CD14-positive monocyte (primary cell): ENCODE data around the gene DUSP12. TPM values are rescaled to one million over a fixed set of nuclear protein-coding genes. Genes with fewer than 3 reads are reported as not detected.

Experiments
- DNase-seq, 3 donors: peaks; one replicate each; pipeline ENCODE4 v3.0.0-alpha.2; 2011 to 2022
- H2AFZ ChIP-seq: 2 replicates; pipeline ENCODE4 v1.6.0; 2012; ENCODE audit warnings: mild to moderate bottlenecking, low read depth, low read length, inconsistent platforms; ENCODE audit not compliant: insufficient read depth, poor library complexity, severe bottlenecking
- H3K27ac ChIP-seq, 2 donors: 1 replicate in 1 of 2; 2 replicates in 1 of 2; pipeline ENCODE4 v1.5.1; 2012 to 2013; ENCODE audit warnings: low read length in 2 of 2, control low read depth in 1 of 2, inconsistent platforms in 1 of 2, low read depth in 1 of 2, mild to moderate bottlenecking in 1 of 2
- H3K27me3 ChIP-seq, 2 donors: one replicate each; pipeline versions ENCODE4 v1.6.0 to v1.6.1; 2011 to 2013; ENCODE audit warnings: low read length in 2 of 2; ENCODE audit not compliant: control insufficient read depth in 2 of 2, insufficient read depth in 2 of 2
- H3K36me3 ChIP-seq, 2 donors: replicated peaks in 1 of 2; 1 replicate in 1 of 2; 2 replicates in 1 of 2; pipeline versions ENCODE4 v1.5.1 to v1.6.1; 2012 to 2013; ENCODE audit warnings: low read length in 2 of 2, control low read depth in 1 of 2, inconsistent platforms in 1 of 2, mild to moderate bottlenecking in 1 of 2; ENCODE audit not compliant: insufficient read depth in 2 of 2, control insufficient read depth in 1 of 2
- H3K4me1 ChIP-seq, 2 donors: 1 replicate in 1 of 2; 2 replicates in 1 of 2; pipeline versions ENCODE4 v1.5.1 to v1.6.1; 2012 to 2013; ENCODE audit warnings: low read length in 2 of 2, control low read depth in 1 of 2, inconsistent platforms in 1 of 2, mild to moderate bottlenecking in 1 of 2, moderate library complexity in 1 of 2; ENCODE audit not compliant: insufficient read depth in 2 of 2, control insufficient read depth in 1 of 2
- H3K4me2 ChIP-seq: replicated peaks from 2 replicates; pipeline ENCODE3; 2012; ENCODE audit warnings: low read length, moderate library complexity, mild to moderate bottlenecking; ENCODE audit not compliant: poor library complexity, severe bottlenecking; ENCODE audit errors: extremely low read depth
- H3K4me3 ChIP-seq, 3 experiments: fragments of 200-600 bp in 1 of 3; sonication (generic) in 1 of 3; replicated peaks in 1 of 3; 1 replicate in 2 of 3; 2 replicates in 1 of 3; pipeline ENCODE4 v1.5.1; 2011 to 2013; ENCODE audit warnings: low read length in 3 of 3, mild to moderate bottlenecking in 3 of 3, control low read depth in 2 of 3, low read depth in 2 of 3, inconsistent platforms in 1 of 3, moderate library complexity in 1 of 3
- H3K79me2 ChIP-seq: 2 replicates; pipeline ENCODE4 v1.6.0; 2012; ENCODE audit warnings: mild to moderate bottlenecking, control low read depth, inconsistent platforms, low read length, moderate library complexity; ENCODE audit not compliant: insufficient read depth
- H3K9ac ChIP-seq: 2 replicates; pipeline ENCODE4 v1.6.0; 2017; ENCODE audit warnings: low read length, mild to moderate bottlenecking; ENCODE audit not compliant: insufficient read depth, poor library complexity, severe bottlenecking
- H3K9me3 ChIP-seq, 2 donors: replicated peaks in 1 of 2; 1 replicate in 1 of 2; 2 replicates in 1 of 2; pipeline versions ENCODE4 v1.5.1 to v1.6.1; 2012 to 2013; ENCODE audit warnings: low read length in 2 of 2, control low read depth in 1 of 2; ENCODE audit not compliant: control insufficient read depth in 1 of 2, insufficient read depth in 1 of 2
- H4K20me1 ChIP-seq: 2 replicates; pipeline ENCODE4 v1.6.0; 2012; ENCODE audit warnings: mild to moderate bottlenecking, low read length, control low read depth, moderate library complexity; ENCODE audit not compliant: insufficient read depth
- H3K27ac Mint-ChIP-seq, 7 donors: one replicate each; pipeline ENCODE4 v1.8.0; 2020; ENCODE audit warnings: mild to moderate bottlenecking in 7 of 7, mixed read lengths in 7 of 7, moderate library complexity in 6 of 7, inconsistent platforms in 2 of 7
- H3K27me3 Mint-ChIP-seq, 3 donors: one replicate each; pipeline ENCODE4 v1.8.0; 2021 to 2022; ENCODE audit warnings: low read depth in 3 of 3, mild to moderate bottlenecking in 3 of 3, mixed read lengths in 3 of 3, moderate library complexity in 3 of 3, inconsistent platforms in 1 of 3
- H3K36me3 Mint-ChIP-seq, 2 donors: one replicate each; pipeline ENCODE4 v1.8.0; 2020; ENCODE audit warnings: mixed read lengths in 2 of 2, inconsistent platforms in 1 of 2, mild to moderate bottlenecking in 1 of 2
- H3K4me1 Mint-ChIP-seq: one replicate; pipeline ENCODE4 v1.8.0; 2020; ENCODE audit warnings: mild to moderate bottlenecking, mixed read lengths
- H3K4me3 Mint-ChIP-seq, 2 donors: one replicate each; pipeline ENCODE4 v1.8.0; 2020; ENCODE audit warnings: mild to moderate bottlenecking in 2 of 2, mixed read lengths in 2 of 2, moderate library complexity in 1 of 2
- H3K9me3 Mint-ChIP-seq, 7 donors: one replicate each; pipeline ENCODE4 v1.8.0; 2020 to 2022; ENCODE audit warnings: mixed read lengths in 7 of 7, mild to moderate bottlenecking in 6 of 7, moderate library complexity in 6 of 7, inconsistent platforms in 2 of 7
- CTCF ChIP-seq: fragments of 200-600 bp; IDR thresholded peaks from one replicate; pipeline ENCODE4 v1.8.0; 2022; ENCODE audit warnings: antibody characterized with exemption, mild to moderate bottlenecking
- WGBS: methylation state at CpG from one replicate; pipeline ENCODE4 v1.1.5; 2013; ENCODE audit warnings: missing lambda C conversion rate; ENCODE audit not compliant: insufficient coverage; 5-methylcytosine and 5-hydroxymethylcytosine counted together
- intact Hi-C, 2 donors: fragments of 100-400 bp; cut with micrococcal nuclease; formaldehyde crosslinking; loops; one replicate each; pipeline versions ENCODE4 v1.15.0 to v1.15.1; 2023
- polyA plus RNA-seq, 3 donors: library from polyadenylated mRNA; depleted of rRNA in 1 of 3; unstranded in 2 of 3; stranded (reverse) in 1 of 3; fragments of 300-500 nt in 2 of 3; fragments of >200 nt in 1 of 3; fragmentation: Illumina TruSeq in 2 of 3; gene quantifications; 1 replicate in 2 of 3; 2 replicates in 1 of 3; pipeline ENCODE4 v1.2.3, GENCODE V29; 2012 to 2021

The DUSP12 gene
- polyA plus RNA-seq, 3 donors = 19.0 to 32.0 (median 30.5) TPM

GRCh38 chr1:161792740-161793139, 43.2 kb downstream of the DUSP12 start:
- peak; percentile 73 for TF ChIP-seq CTCF
- Histone ChIP-seq H3K4me2 (no peak overlapping the region), H3K27ac (no peak overlapping the region), H3K27me3 (no peaks in the 10 kb centered on the region), H3K9ac (no peak overlapping the region), H3K9me3 (no peaks in the 10 kb centered on the region), H4K20me1 (peaks cover 63% of the 10 kb centered on the region), H3K4me3 (no peak overlapping the region), H3K36me3 (peaks cover 79 to 93% of the 10 kb centered on the region in 2 donors), H3K4me1 (no peaks in the 10 kb centered on the region), H3K79me2 (no peaks in the 10 kb centered on the region), H2AFZ (no peak overlapping the region)
- DNase-seq = peak; percentile 16 to 48 (median 34)
- Mint-ChIP-seq H3K4me1 (no peaks in the 10 kb centered on the region), H3K27me3 (no peaks in the 10 kb centered on the region), H3K9me3 (no peaks in the 10 kb centered on the region), H3K4me3 (no peak overlapping the region), H3K36me3 (peaks cover 85 to 92% of the 10 kb centered on the region in 2 donors), H3K27ac (peak overlapping the region in 1 of 7 donors; percentile 17)
- no CpG with 5 or more reads among the region's 3 CpGs for WGBS
- intact Hi-C loops = loop anchor here (2.0 kb wide), 2 partner anchors 244 to 246 kb away; no protein-coding TSS in a partner anchor

GRCh38 chr1:161799792-161800191, 50.2 kb downstream of the DUSP12 start:
- Histone ChIP-seq H3K4me3 (no peak overlapping the region), H4K20me1 (peaks cover 26% of the 10 kb centered on the region), H3K36me3 (peaks cover 92 to 100% of the 10 kb centered on the region in 2 donors), H3K4me2 (no peak overlapping the region), H2AFZ (no peak overlapping the region), H3K9ac (no peak overlapping the region), H3K27me3 (no peaks in the 10 kb centered on the region), H3K9me3 (no peaks in the 10 kb centered on the region), H3K27ac (no peak overlapping the region), H3K4me1 (no peaks in the 10 kb centered on the region), H3K79me2 (no peaks in the 10 kb centered on the region)
- no peaks in the 10 kb centered on the region for H3K9me3 Mint-ChIP-seq
- intact Hi-C loops = no loop called here
- no peak for TF ChIP-seq CTCF
- H3K27ac Mint-ChIP-seq = no peak overlapping the region
- WGBS = no CpG with 5 or more reads among the region's 1 CpG
- no peaks in the 10 kb centered on the region for H3K27me3 Mint-ChIP-seq
- H3K4me1 Mint-ChIP-seq = no peaks in the 10 kb centered on the region
- peaks cover 80 to 93% of the 10 kb centered on the region in 2 donors for H3K36me3 Mint-ChIP-seq
- no peak overlapping the region for H3K4me3 Mint-ChIP-seq
- DNase-seq = no peak
